ENCODE data around the gene NTM. TPM values are rescaled to one million over a fixed set of nuclear protein-coding genes. Genes with fewer than 3 reads are reported as not detected.

The NTM gene
- total and polyA plus RNA-seq, 2 of the 8 experiments (the other 6 are each of a cell fraction or from before 2014, with no cell fraction given) = 13.4 to 20.0 TPM

GRCh38 chr11:132158696-132159095 is 788.3 kb downstream of the NTM start:
- Histone ChIP-seq H4K5ac (ENCODE audit: insufficient read length, low read depth, low read length) (no peak overlapping the region), H3K9me3 (ENCODE audit: insufficient read depth in 2 of 2, low read depth in 1 of 2, low read length in 1 of 2) (no peaks in the 10 kb centered on the region), H3K79me2 (ENCODE audit: control insufficient read depth in 1 of 2, insufficient read depth in 2 of 2, low read length in 2 of 2) (no peaks in the 10 kb centered on the region), H3K4me3 (ENCODE audit: extremely low read depth in 1 of 4, insufficient read depth in 2 of 4, low read depth in 3 of 4, low read length in 4 of 4) (no peak overlapping the region), H3K56ac (replicated peaks; ENCODE audit: insufficient read length, low read depth, low read length) (no peak overlapping the region), H3K23ac (ENCODE audit: insufficient read length) (no peak overlapping the region), H4K8ac (ENCODE audit: extremely low read depth, insufficient read depth, low read length) (no peak overlapping the region), H3K23me2 (ENCODE audit: low read depth, low read length) (peaks cover 7% of the 10 kb centered on the region; the same call in 1 of the 2 replicates), H3K9ac (replicated peaks in 1 of 4; ENCODE audit: extremely low read depth in 1 of 4, low read depth in 3 of 4, low read length in 3 of 4) (no peak overlapping the region), H3K18ac (ENCODE audit: extremely low read depth, low read length) (no peak overlapping the region), H3K4me2 (ENCODE audit: insufficient read depth in 1 of 2, low read depth in 2 of 2, low read length in 2 of 2) (no peak overlapping the region), H4K91ac (replicated peaks; ENCODE audit: insufficient read length, low read length) (no peak overlapping the region), H3K27ac (ENCODE audit: low read depth, low read length) (no peak overlapping the region), H2BK120ac (replicated peaks; ENCODE audit: low read depth, low read length) (no peak overlapping the region), H2BK15ac (ENCODE audit: low read length) (no peak overlapping the region), H4K20me1 (replicated peaks in 1 of 2; ENCODE audit: control insufficient read depth in 1 of 2, insufficient read depth in 2 of 2, low read length in 2 of 2) (peaks cover 0 to 2% of the 10 kb centered on the region in 2 experiments), H3K36me3 (ENCODE audit: control insufficient read depth in 2 of 4, insufficient read depth in 4 of 4, low read length in 3 of 4) (no peaks in the 10 kb centered on the region), H3K14ac (ENCODE audit: insufficient read length) (no peak overlapping the region), H2BK20ac (ENCODE audit: low read length) (no peak overlapping the region), H3K4me1 (replicated peaks in 1 of 4; ENCODE audit: control insufficient read depth in 3 of 4, insufficient read depth in 4 of 4, low read length in 3 of 4) (no peaks in the 10 kb centered on the region; a peak in 1 of 7 replicates), H2BK5ac (ENCODE audit: low read depth, low read length) (no peak overlapping the region), H3K27me3 (replicated peaks in 1 of 4; ENCODE audit: control insufficient read depth in 3 of 4, extremely low read depth in 1 of 4, insufficient read depth in 3 of 4, low read length in 3 of 4) (no peaks in the 10 kb centered on the region), H2AFZ (ENCODE audit: low read length) (no peak overlapping the region), H3K79me1 (ENCODE audit: low read depth, low read length) (no peaks in the 10 kb centered on the region), H2BK12ac (ENCODE audit: low read depth, low read length) (no peak overlapping the region), H3K4ac (replicated peaks; ENCODE audit: insufficient read length, low read depth, low read length) (no peak overlapping the region), H2AK5ac (ENCODE audit: low read depth, low read length) (no peak overlapping the region)
- WGBS, 2 experiments (ENCODE audit: extremely low coverage in 1 of 2, insufficient coverage in 1 of 2, insufficient read length in 1 of 2, insufficient replicate concordance in 2 of 2, low coverage in 1 of 2, low lambda C conversion rate in 2 of 2, missing lambda C conversion rate in 1 of 2) = 93% methylated on average over 2 of the region's 2 CpGs; no CpG with 5 or more reads in 1 of the 2 experiments
- TF ChIP-seq BCL11A (IDR thresholded peaks at IDR 0.05; ENCODE audit: low read depth in 2 of 2, low read length in 2 of 2) (no peak), TAF7 (optimal IDR thresholded peaks at IDR 0.05; ENCODE audit: borderline replicate concordance, low read depth, low read length) (no peak)
- DNase-seq (ENCODE audit: low read depth in 1 of 2, low spot score in 2 of 2) (no peak), FAIRE-seq (no peak)
- POLR2A ChIA-PET (ENCODE audit: partially characterized antibody) = no interaction called here
- CTCF ChIA-PET (ENCODE audit: partially characterized antibody) = interaction anchor here (0.7 to 4.2 kb wide), 12 partner anchors 11 to 464 kb away, joined by 3 to 16 read pairs (median 6); no protein-coding TSS in a partner anchor
